Measurements from ENCODE around the gene BCAP31. TPM values are rescaled to one million over a fixed set of nuclear protein-coding genes. Genes with fewer than 3 reads are reported as not detected.

The BCAP31 gene
- total RNA-seq, 4 donors from 2014 or later, result 37.6 to 113 (median 74.4) TPM

DNA sequence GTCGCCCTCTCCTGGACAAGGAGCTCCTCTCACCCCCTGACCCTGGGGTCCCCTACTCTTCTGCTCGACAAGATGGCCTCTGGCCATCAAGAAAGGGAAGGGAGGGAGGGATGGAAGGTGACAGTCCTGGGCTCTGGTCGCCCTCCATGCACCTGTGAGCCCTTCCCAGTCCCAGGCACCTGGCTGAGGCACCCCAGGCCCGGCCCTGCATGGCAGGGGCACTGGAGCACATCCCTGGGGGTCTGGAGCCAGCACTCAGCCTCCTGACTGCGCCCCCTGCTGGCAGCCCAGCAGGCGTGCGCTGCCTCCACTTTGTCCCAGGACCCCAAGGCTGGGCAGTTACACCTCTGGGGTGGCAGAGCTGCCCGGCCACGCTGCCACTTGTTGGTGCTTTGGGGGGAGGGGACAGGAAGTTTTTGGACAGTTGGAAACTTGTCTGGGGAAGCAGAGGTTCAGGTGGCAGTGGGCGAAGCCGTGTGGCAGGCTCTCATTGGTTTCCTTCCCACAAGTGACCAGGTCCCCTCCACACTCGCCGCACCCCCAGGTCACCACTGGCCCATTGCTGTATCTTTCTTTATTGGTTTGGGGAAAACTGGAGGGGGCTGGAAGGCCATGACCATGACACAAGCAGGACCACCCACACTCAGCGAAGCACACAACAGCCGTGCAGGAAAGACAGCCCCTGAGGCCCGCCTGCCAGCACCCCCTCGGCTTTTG lies 54.9 kb downstream of the BCAP31 start:
- Histone ChIP-seq H3K9me3 (no peaks in the 10 kb centered on the region), H3K4me3 (no peak overlapping the region), H3K36me3 (no peaks in the 10 kb centered on the region), H3K27me3 (peaks cover 22% of the 10 kb centered on the region), H3K4me1 (peaks cover 0 to 2% (median 0%) of the 10 kb centered on the region in 4 donors), H3K27ac (no peak overlapping the region)
- TF ChIP-seq, protein P1, sequence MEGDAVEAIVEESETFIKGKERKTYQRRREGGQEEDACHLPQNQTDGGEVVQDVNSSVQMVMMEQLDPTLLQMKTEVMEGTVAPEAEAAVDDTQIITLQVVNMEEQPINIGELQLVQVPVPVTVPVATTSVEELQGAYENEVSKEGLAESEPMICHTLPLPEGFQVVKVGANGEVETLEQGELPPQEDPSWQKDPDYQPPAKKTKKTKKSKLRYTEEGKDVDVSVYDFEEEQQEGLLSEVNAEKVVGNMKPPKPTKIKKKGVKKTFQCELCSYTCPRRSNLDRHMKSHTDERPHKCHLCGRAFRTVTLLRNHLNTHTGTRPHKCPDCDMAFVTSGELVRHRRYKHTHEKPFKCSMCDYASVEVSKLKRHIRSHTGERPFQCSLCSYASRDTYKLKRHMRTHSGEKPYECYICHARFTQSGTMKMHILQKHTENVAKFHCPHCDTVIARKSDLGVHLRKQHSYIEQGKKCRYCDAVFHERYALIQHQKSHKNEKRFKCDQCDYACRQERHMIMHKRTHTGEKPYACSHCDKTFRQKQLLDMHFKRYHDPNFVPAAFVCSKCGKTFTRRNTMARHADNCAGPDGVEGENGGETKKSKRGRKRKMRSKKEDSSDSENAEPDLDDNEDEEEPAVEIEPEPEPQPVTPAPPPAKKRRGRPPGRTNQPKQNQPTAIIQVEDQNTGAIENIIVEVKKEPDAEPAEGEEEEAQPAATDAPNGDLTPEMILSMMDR (IDR thresholded peaks at IDR 0.05), result peak; percentile 55 to 74 (median 70)
- TF ChIP-seq POLR2AphosphoS5 (IDR thresholded peaks at IDR 0.05), result no peak
- no peak for TF ChIP-seq EP300 (IDR thresholded peaks at IDR 0.05; ENCODE audit: low read depth)
- in situ Hi-C loops (cut with MboI; ENCODE audit: low pct_ligation_motif_present in 1 of 4, low pct_unique_long_range_greater_than_20kb in 1 of 4, low sequenced_read_pairs in 3 of 4), result loop anchor here (10.0 to 25.0 kb wide), 3 partner anchors 107 to 707 kb away; no protein-coding TSS in a partner anchor
- WGBS, 2 donors (ENCODE audit: low coverage in 1 of 2), result 69% methylated on average over 13 of the region's 17 CpGs; no CpG with 5 or more reads in 1 of the 2 donors
- intact Hi-C loops (cut with DNase I; ENCODE audit: low total_unique reads), result no loop called here
- no peak for DNase-seq

DNA sequence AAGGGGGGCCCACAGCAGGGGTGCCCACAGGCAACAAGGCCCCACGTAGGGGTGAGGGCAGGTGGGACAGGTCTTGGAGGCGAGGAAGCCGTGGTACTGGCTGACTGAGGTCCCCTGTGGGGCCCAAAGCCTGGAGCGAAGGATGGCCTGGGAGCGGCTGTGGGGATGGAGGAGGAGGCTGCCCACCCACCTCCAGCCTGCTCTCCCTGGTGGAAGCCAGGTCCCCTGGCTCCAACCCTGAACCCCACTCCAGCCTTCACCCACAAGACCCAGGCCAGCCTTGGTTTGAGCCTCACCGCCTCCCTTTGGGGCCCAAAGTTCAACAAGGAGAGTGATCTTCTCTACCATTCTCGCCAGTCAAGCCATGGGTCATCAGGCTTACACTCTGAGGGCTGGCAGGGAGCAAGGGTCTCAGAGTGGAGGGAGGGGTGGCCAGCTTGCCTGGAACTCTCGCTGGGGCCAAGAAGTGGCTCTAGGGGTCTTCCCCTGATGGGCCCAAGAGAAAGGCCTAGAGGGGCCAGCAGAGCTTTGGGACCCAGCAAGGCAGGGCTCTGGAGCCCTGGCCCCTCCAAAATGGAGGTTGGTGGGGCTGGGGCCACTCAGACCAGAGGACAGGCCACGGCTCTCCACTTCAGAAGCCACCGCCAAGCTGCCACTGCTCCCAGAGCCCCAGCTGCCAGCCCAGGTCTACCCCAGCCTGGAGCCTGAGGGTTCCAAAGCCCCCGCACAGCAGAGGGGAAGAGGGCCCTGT lies 55.6 kb downstream of the BCAP31 start:
- peak overlapping the region in 2 of 4 donors; percentile 34 to 51 for H3K27ac ChIP-seq
- H3K36me3 ChIP-seq, result no peaks in the 10 kb centered on the region
- peaks cover 17% of the 10 kb centered on the region for H3K27me3 ChIP-seq
- 86% methylated on average over 10 of the region's 11 CpGs; no CpG with 5 or more reads in 1 of the 2 donors for WGBS, 2 donors (ENCODE audit: low coverage in 1 of 2)
- in situ Hi-C loops (cut with MboI; ENCODE audit: low pct_ligation_motif_present in 1 of 4, low pct_unique_long_range_greater_than_20kb in 1 of 4, low sequenced_read_pairs in 3 of 4) (loop anchor here (10.0 to 25.0 kb wide), 3 partner anchors 106 to 706 kb away; no protein-coding TSS in a partner anchor), intact Hi-C loops (cut with DNase I; ENCODE audit: low total_unique reads) (no loop called here)
- H3K4me1 ChIP-seq, result peaks cover 0 to 2% (median 0%) of the 10 kb centered on the region in 4 donors
- H3K4me3 ChIP-seq, result no peak overlapping the region
- no peak for TF ChIP-seq POLR2AphosphoS5 (IDR thresholded peaks at IDR 0.05)
- no peak for TF ChIP-seq EP300 (IDR thresholded peaks at IDR 0.05; ENCODE audit: low read depth)
- TF ChIP-seq, protein P1 (IDR thresholded peaks at IDR 0.05), result no peak
- no peak for TF ChIP-seq POLR2A (IDR thresholded peaks at IDR 0.05)
- no peak for DNase-seq
- H3K9me3 ChIP-seq, result no peaks in the 10 kb centered on the region

DNA sequence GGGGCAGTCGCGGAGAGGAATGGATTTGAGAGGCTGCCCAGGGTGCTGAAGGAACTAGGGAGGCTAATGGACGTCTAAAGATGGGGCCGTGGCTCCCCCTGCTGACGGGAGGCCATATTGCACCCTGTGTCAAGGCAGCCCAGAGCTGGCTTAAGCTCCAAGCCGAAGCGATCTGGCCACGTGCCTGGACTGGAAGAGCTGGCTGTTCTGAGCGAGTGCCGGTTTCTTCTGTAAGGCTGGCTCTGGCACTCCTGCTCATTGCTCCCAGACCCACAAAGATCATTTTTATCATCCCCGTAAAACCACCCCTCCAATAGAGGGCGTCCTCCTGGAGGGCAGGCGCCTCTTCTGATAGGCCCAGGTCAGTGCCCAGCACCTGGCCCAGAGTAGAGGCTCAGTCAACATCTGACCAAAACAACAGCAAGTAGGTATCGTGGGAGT lies 56.2 kb downstream of the BCAP31 start:
- H3K4me1 ChIP-seq, result peaks cover 0 to 2% (median 0%) of the 10 kb centered on the region in 4 donors
- in situ Hi-C loops (cut with MboI; ENCODE audit: low pct_ligation_motif_present in 1 of 4, low pct_unique_long_range_greater_than_20kb in 1 of 4, low sequenced_read_pairs in 3 of 4) (loop anchor here (10.0 to 25.0 kb wide), 3 partner anchors 106 to 706 kb away; no protein-coding TSS in a partner anchor), intact Hi-C loops (cut with DNase I; ENCODE audit: low total_unique reads) (no loop called here)
- H3K27me3 ChIP-seq, result peaks cover 20% of the 10 kb centered on the region
- peak overlapping the region in 1 of 4 donors; percentile 14 for H3K4me3 ChIP-seq
- no peaks in the 10 kb centered on the region for H3K36me3 ChIP-seq
- H3K9me3 ChIP-seq, result no peaks in the 10 kb centered on the region
- 46% methylated on average over 14 of the region's 14 CpGs; no CpG with 5 or more reads in 1 of the 2 donors for WGBS, 2 donors (ENCODE audit: low coverage in 1 of 2)
- H3K27ac ChIP-seq, result peak overlapping the region in 2 of 4 donors; percentile 34 to 51
- no peak for TF ChIP-seq EP300 (IDR thresholded peaks at IDR 0.05; ENCODE audit: low read depth)
- TF ChIP-seq, protein P1 (IDR thresholded peaks at IDR 0.05), result peak; percentile 54 to 71 (median 68)
- no peak for TF ChIP-seq POLR2A (IDR thresholded peaks at IDR 0.05)
- peak; percentile 82 for DNase-seq

Data from transverse colon (tissue), 4 donors.